WI38 (cell line): ENCODE measurements around the gene KRTAP20-3.

Experiments used
- H3K4me3 ChIP-seq: 2 replicates; pipeline ENCODE4 v1.5.1; 2011; ENCODE audit warnings: low read depth, mild to moderate bottlenecking, control low read depth, low read length
- CTCF ChIP-seq: IDR thresholded peaks from 2 replicates; pipeline ENCODE4 v1.5.1; 2012; ENCODE audit warnings: low read depth, mild to moderate bottlenecking, control low read depth, low read length

Gene KRTAP20-3

GRCh38 chr21:30642564-30642963 lies at the start of gene KRTAP20-3:
KRTAP20-3 (plus strand) TSS chr21:30642864.
- no peak within 1 kb of the TSS for H3K4me3 ChIP-seq
- TF ChIP-seq CTCF: no peak

GRCh38 chr21:30598802-30599201 lies 43.9 kb upstream of the KRTAP20-3 start, which contains the start of gene KRTAP6-2:
KRTAP6-2 (minus strand) TSS chr21:30598902; CDS start chr21:30598874, 28 bp downstream.
- no peak for TF ChIP-seq CTCF
- H3K4me3 ChIP-seq: no peak within 1 kb of the TSS

- H3K4me3 ChIP-seq: no peak within 1 kb of the TSS
- no peak for TF ChIP-seq CTCF
Measured at GRCh38 chr21:30600787-30601186, 41.9 kb upstream of the KRTAP20-3 start, which contains the start of gene KRTAP22-1. KRTAP22-1 (plus strand) TSS chr21:30601087.

GRCh38 chr21:30605968-30606367 lies 36.7 kb upstream of the KRTAP20-3 start:
- H3K4me3 ChIP-seq: no peak overlapping the region
- TF ChIP-seq CTCF: no peak

GRCh38 chr21:30612132-30612531 lies 30.5 kb upstream of the KRTAP20-3 start:
- no peak for TF ChIP-seq CTCF
- no peak overlapping the region for H3K4me3 ChIP-seq

- TF ChIP-seq CTCF: no peak
- H3K4me3 ChIP-seq: no peak within 1 kb of the TSS
Measured at GRCh38 chr21:30613836-30614235, 28.8 kb upstream of the KRTAP20-3 start, which contains the start of gene KRTAP6-1. KRTAP6-1 (minus strand) TSS chr21:30613930; CDS start chr21:30613904, 26 bp downstream.

- no peak for TF ChIP-seq CTCF
Measured at GRCh38 chr21:30615199-30615598, 27.5 kb upstream of the KRTAP20-3 start.

More at GRCh38 chr21:30615199-30615598, 27.5 kb upstream of the KRTAP20-3 start:
- H3K4me3 ChIP-seq: no peak overlapping the region
